Ectodermal cell (in vitro differentiated cells): ENCODE results near the gene INTU. TPM values are rescaled to one million over a fixed set of nuclear protein-coding genes. Genes with fewer than 3 reads are reported as not detected.
"Not testable (repeated sequence)": the region's sequence is repeated elsewhere in the genome, so short reads cannot be mapped to it uniquely, and the experiment has no call there.

Source experiments
- H3K27ac ChIP-seq: 2 replicates; pipeline ENCODE4 v1.7.0; 2013; ENCODE audit warnings: mild to moderate bottlenecking, low read depth, low read length; ENCODE audit not compliant: insufficient read depth, poor library complexity, severe bottlenecking
- H3K27me3 ChIP-seq: 2 replicates; pipeline ENCODE4 v1.7.0; 2013; ENCODE audit warnings: mild to moderate bottlenecking, low read length; ENCODE audit not compliant: insufficient read depth, control insufficient read depth, poor library complexity, severe bottlenecking
- H3K36me3 ChIP-seq: one replicate; pipeline ENCODE4 v1.7.0; 2013; ENCODE audit warnings: low read length; ENCODE audit not compliant: control insufficient read depth, insufficient read depth
- H3K4me1 ChIP-seq: one replicate; pipeline ENCODE4 v1.7.0; 2013; ENCODE audit warnings: low read length; ENCODE audit not compliant: control insufficient read depth, insufficient read depth
- H3K4me3 ChIP-seq: 2 replicates; pipeline ENCODE4 v1.7.0; 2013; ENCODE audit warnings: low read depth, low read length, control low read depth; ENCODE audit not compliant: insufficient read depth
- H3K9me3 ChIP-seq: 2 replicates; pipeline ENCODE4 v1.7.0; 2013; ENCODE audit warnings: mild to moderate bottlenecking, low read length, moderate library complexity; ENCODE audit not compliant: control insufficient read depth
- WGBS, 2 experiments: methylation state at CpG; one replicate each; pipeline ENCODE4 v1.1.7; 2013; ENCODE audit warnings: missing lambda C conversion rate in 2 of 2; 5-methylcytosine and 5-hydroxymethylcytosine counted together
- polyA plus RNA-seq, 4 experiments: library from polyadenylated mRNA; stranded (reverse); fragments of 50-300 nt; gene quantifications; one replicate each; pipeline ENCODE4 v1.2.3, GENCODE V29; 2013

INTU gene
- polyA plus RNA-seq (2013, experiment 1 of 4) = 14.1 TPM
- 15.2 TPM for polyA plus RNA-seq (2013, experiment 2 of 4)
- 14.3 TPM for polyA plus RNA-seq (2013, experiment 3 of 4)
- polyA plus RNA-seq (2013, experiment 4 of 4) = 16.6 TPM

DNA sequence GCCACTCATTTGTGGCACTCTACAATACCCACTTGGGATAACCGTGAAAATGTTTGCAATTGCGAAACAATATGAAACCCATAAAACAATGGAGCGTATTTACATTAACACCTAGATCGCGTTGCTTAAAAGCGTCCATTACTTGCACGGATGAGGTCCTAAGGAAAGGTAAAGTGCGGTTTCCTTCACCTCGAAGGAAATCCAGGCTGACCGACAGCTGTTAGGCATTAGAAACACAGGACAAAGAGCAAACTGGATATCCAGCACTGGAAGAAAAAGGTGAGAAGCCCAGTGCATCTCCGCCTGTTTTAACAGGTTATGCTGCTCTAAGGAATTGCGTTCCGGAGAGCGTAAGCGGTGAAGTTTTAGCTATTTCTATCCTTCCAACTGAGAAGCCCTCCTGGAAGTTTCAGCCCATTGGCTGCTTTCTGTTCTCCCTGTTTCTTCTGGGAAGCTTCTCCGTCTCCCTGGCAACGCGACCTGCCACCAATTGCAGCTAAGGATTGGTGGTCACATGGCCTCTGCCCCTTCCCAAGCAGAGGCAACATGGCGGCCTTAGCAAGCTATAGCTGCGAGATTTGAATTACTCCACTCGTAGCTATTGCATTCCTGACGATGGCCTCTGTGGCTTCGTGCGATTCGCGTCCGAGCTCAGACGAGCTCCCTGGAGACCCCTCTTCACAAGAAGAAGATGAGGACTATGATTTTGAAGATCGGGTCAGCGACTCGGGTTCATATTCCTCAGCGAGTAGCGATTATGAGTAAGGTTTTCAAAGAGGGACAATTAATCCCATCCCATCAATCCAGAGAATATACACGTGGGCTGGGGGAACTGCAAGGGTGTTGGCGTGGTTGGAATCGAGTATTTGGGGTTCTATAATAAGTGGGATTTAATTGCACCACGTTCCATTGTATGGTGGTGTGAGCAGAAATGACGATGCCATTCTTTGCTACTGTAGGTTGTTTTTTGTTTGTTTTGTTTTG is at the start of gene INTU:
TSS of gene INTU (plus strand) at position 538 of the 984 bp plus-strand sequence. CDS start at position 616, 78 bp downstream.
- 1 to 2% methylated on average over 36 to 38 of the region's 38 CpGs for WGBS, 2 experiments
- Histone ChIP-seq H3K36me3 (no peaks in the 10 kb centered on the region), H3K4me1 (peaks cover 3% of the 10 kb centered on the region), H3K27me3 (no peaks in the 10 kb centered on the region), H3K4me3 (peak within 1 kb of the TSS; percentile 97), H3K9me3 (no peaks in the 10 kb centered on the region), H3K27ac (peak within 1 kb of the TSS; percentile 74)

DNA sequence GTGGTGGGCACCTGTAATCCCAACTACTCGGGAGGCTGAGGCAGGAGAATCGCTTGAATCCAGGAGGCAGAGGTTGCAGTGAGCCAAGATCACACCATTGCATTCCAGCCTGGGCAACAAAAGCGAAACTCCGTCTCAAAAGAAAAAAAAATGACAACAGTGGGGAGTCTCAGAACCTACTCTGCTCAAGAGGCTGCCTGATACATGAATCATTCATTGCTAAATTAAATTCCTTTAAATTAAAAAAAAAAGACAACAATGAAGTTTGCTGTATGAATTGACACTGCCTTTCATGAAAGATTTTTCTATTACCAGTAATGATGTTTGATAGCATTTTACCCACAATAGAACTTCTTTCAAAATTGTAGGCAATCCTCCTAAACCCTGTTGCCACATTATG is 46.3 kb upstream of the INTU start:
- H3K36me3 ChIP-seq, H3K9me3 ChIP-seq, H3K27ac ChIP-seq, H3K27me3 ChIP-seq, H3K4me1 ChIP-seq, H3K4me3 ChIP-seq: not testable (repeated sequence)
- 92% methylated on average over 4 of the region's 4 CpGs for WGBS, 2 experiments

DNA sequence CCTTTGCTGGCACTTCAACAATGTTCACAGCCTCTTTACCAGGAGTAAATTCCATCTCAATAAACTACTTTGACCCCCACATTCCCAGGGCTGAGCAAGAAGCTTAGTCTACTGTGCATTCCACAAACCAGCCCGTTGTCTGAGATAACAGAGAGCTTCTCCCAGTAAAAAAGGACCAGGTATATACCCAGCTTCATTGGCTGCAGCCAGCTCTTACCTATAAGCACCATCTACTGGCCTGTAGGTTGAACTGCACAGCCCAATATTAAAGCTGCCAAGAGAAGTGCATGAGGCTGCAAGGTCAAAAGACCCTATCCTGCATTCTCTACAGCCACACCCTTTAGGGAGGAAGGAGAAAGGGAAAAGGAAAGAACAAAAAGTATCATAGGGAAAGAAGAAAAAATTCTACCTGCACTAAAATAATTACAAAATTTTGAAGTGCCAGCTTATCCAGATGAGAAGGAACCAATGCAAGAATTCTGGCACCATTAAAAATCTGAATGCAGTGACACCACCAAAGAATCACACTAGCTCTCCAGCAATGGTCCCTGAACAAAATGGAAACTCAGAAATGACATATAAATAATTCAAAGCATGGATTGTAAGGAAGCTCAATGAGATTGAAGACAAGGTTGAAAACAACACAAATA is 45.7 kb upstream of the INTU start:
- Histone ChIP-seq H3K27me3 (no peaks in the 10 kb centered on the region), H3K4me1 (no peaks in the 10 kb centered on the region), H3K36me3 (no peaks in the 10 kb centered on the region), H3K27ac (no peak overlapping the region), H3K9me3 (no peaks in the 10 kb centered on the region), H3K4me3 (no peak overlapping the region)
- WGBS, 2 experiments = 24 to 44% methylated on average over 1 of the region's 1 CpG

DNA sequence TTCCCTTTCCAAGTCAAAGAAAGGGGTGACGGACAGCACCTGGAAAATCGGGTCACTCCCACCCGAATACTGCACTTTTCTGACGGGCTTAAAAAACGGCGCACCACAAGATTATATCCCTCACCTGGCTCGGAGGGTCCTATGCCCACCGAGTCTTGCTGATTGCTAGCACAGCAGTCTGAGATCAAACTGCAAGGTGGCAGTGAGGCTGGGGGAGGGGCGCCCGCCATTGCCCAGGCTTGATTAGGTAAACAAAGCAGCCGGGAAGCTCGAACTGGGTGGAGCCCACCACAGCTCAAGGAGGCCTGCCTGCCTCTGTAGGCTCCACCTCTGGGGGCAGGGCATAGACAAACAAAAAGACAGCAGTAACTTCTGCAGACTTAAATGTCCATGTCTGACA is 43.6 kb upstream of the INTU start:
- not testable (repeated sequence) for H3K27me3 ChIP-seq, H3K27ac ChIP-seq, H3K9me3 ChIP-seq, H3K4me1 ChIP-seq, H3K36me3 ChIP-seq, H3K4me3 ChIP-seq
- 93 to 99% methylated on average over 8 of the region's 12 CpGs for WGBS, 2 experiments

DNA sequence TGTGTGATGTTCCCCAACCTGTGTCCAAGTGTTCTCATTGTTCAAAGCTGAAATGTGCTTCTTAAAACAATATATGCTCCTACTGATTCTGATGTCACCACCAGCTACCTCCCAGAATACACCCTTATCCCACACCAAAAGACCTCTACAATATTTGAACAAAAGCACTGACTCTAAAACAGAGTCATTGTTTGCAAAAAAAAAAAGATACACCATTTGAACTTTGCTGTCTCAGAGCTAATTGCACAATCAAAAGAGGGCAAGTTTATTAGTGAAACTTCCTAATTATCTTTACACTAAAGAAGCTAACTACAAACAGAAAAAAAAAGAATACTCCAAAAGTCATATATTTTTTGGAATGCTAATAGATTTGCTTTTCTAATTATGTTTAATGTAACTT is 34.1 kb upstream of the INTU start:
- no peak overlapping the region for H3K27ac ChIP-seq
- H3K4me1 ChIP-seq = no peaks in the 10 kb centered on the region
- no peaks in the 10 kb centered on the region for H3K36me3 ChIP-seq
- no peaks in the 10 kb centered on the region for H3K9me3 ChIP-seq
- no peaks in the 10 kb centered on the region for H3K27me3 ChIP-seq
- no peak overlapping the region for H3K4me3 ChIP-seq

DNA sequence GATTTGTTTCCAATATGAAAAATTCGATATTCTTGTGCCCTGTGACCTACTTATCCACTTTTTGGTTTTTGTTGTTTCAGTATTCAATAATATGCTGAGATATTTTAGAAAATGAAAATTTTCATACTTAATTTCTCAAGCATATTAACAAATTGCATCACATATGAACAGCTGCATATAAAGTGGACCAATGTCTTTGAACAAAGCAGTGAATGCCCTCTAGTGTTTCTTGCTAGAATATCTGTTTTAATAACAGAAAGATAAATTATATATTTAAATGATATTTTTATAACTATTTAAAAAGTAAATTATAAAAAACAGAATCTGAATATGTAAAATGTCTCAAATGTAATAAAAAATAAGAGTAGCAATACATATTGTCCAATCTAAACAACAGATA is 31.7 kb upstream of the INTU start:
- Histone ChIP-seq H3K4me1 (peaks cover 4% of the 10 kb centered on the region), H3K27me3 (no peaks in the 10 kb centered on the region), H3K4me3 (no peak overlapping the region), H3K9me3 (no peaks in the 10 kb centered on the region), H3K36me3 (no peaks in the 10 kb centered on the region), H3K27ac (no peak overlapping the region)
- no CpG with 5 or more reads among the region's 1 CpG for WGBS, 2 experiments

DNA sequence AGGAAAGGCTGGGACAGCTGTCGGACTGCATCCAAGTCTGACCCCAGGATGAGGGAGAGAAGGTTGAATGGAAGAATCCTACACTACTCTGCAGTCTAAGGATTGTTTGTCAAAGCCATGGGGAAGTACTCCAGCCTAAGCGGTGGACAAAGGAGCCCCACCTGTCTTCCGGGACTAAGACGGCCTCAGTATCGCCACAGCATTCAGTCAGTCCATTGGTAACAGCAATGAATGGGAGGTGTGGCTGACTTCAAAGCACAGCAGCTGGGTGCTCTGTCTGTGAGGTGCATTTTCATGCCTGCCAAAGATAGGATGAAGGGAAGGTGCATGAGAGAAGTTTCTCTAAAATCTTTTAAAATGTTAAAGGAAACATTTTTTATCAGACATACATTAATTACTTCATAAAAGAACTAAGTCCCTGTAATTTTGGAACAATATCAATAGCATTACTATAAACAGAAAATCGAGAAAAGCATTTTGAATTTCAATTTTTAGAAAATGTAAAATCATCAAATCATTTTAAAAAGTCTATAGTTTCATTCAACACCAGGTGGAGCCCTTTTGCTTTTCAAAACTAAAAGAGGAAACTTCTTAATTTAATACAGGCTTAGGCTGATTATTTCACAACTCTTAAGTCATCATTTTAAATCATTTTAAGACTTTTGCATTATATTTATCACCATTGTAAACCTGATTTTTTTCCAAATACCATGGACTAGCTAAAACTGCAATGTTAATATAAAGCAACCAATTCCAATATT is 27.6 kb upstream of the INTU start:
- H3K9me3 ChIP-seq = no peaks in the 10 kb centered on the region
- WGBS, 2 experiments = 10 to 13% methylated on average over 5 to 6 of the region's 6 CpGs
- H3K27me3 ChIP-seq = no peaks in the 10 kb centered on the region
- no peak overlapping the region for H3K27ac ChIP-seq
- no peaks in the 10 kb centered on the region for H3K36me3 ChIP-seq
- H3K4me3 ChIP-seq = no peak overlapping the region
- H3K4me1 ChIP-seq = peaks cover 4% of the 10 kb centered on the region

DNA sequence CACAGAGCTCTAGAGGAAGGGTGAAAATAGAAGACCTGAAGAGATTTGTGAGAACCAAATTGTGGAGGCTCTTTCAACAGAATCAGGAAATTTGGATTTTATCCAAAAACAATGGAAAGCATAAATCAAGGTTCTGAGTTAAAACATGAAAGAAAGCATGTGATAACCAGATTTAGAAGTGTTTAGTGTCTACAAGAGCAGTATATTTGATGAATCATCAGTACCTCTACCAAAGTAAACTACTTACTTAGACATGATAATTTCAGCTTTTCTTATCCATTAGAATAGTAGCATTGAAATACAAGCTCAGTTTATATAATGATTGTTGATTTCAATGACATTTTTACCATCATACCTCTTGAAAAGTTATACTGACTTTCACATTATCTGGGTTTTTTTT is 25.9 kb upstream of the INTU start:
- no peak overlapping the region for H3K4me3 ChIP-seq
- H3K4me1 ChIP-seq = peaks cover 4% of the 10 kb centered on the region
- no peaks in the 10 kb centered on the region for H3K9me3 ChIP-seq
- no peak overlapping the region for H3K27ac ChIP-seq
- H3K36me3 ChIP-seq = no peaks in the 10 kb centered on the region
- no peaks in the 10 kb centered on the region for H3K27me3 ChIP-seq

DNA sequence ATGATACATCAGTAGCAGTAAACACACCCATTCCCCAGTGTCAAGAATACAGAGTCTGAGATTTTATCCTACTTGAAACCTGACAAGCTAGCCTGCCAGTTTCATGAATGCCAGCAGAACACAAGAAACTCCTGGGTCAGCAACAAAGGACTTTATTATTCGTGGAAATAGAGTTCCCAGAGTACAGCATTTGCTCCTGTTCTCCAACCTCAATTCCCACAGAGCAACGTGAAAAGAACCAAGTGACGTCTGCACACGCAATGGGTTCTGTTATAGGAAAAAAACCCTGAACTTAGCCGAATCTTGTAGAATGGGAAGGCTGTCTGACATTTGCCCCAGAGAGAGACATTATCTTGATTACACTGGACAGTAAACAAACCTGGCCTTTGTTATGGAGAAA is 23.3 kb upstream of the INTU start:
- WGBS, 2 experiments = 72 to 75% methylated on average over 5 of the region's 5 CpGs

DNA sequence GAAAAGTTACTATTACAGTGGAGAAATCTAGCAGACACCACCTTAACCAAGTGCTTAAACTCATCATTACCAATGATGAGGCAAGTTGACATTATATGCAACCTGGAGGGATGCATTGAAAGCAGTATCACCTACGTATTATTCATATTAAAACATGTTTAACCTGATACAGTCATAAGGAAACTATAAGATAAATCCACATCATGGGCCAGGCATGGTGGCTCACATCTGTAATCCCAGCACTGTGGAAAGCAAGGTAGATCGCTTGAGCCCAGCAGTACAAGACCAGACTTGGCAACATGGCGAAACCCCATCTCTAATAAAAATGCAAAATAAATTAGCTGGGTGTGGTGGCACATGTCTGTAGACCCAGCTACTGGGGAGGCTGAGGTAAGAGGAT is 22.3 kb upstream of the INTU start:
- no peak overlapping the region for H3K27ac ChIP-seq
- 82 to 93% methylated on average over 3 of the region's 3 CpGs for WGBS, 2 experiments

More for the DNA sequence above, 23.3 kb upstream of the INTU start:
- Histone ChIP-seq H3K4me3 (no peak overlapping the region), H3K9me3 (no peaks in the 10 kb centered on the region), H3K36me3 (no peaks in the 10 kb centered on the region), H3K4me1 (peaks cover 4% of the 10 kb centered on the region), H3K27ac (no peak overlapping the region), H3K27me3 (no peaks in the 10 kb centered on the region)

More for the DNA sequence above, 22.3 kb upstream of the INTU start:
- Histone ChIP-seq H3K4me3 (no peak overlapping the region), H3K36me3 (no peaks in the 10 kb centered on the region), H3K27me3 (no peaks in the 10 kb centered on the region), H3K4me1 (no peaks in the 10 kb centered on the region), H3K9me3 (no peaks in the 10 kb centered on the region)
